Lower leg skin (tissue), 3 donors: ENCODE measurements around the gene ADGB.

Source experiments
- POLR2A ChIP-seq, 2 donors: fragments of 450-650 bp; IDR thresholded peaks; one replicate each; pipeline ENCODE4 v1.6.1; 2016 to 2017; ENCODE audit warnings: antibody characterized with exemption in 2 of 2, mild to moderate bottlenecking in 1 of 2, moderate library complexity in 1 of 2
- TF ChIP-seq, protein P1 (sequence below), 3 donors: fragments of 450-650 bp; IDR thresholded peaks; one replicate each; pipeline ENCODE4 v1.5.1; 2016; ENCODE audit warnings: antibody characterized with exemption in 3 of 3, mild to moderate bottlenecking in 3 of 3, moderate library complexity in 2 of 3

DNA sequence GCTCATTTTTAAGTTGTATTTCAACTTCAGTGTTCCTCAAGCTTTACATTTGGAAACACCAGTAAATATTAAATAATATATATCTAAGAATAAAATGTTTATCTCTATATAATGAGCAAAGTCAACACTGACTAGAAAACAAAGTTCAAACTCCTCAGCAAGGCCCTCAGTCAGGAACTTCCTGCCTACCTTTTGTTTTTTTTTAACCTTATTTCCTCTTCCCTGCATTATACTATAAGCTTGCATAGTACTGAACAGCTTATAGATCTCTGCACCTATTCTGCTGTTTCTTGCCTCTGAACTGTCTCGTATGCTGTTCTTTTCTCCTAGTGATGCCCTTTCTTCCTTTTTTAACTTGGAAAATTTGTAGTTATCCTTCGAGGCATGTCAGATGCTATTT lies 29.6 kb downstream of the ADGB start:
- TF ChIP-seq, protein P1, sequence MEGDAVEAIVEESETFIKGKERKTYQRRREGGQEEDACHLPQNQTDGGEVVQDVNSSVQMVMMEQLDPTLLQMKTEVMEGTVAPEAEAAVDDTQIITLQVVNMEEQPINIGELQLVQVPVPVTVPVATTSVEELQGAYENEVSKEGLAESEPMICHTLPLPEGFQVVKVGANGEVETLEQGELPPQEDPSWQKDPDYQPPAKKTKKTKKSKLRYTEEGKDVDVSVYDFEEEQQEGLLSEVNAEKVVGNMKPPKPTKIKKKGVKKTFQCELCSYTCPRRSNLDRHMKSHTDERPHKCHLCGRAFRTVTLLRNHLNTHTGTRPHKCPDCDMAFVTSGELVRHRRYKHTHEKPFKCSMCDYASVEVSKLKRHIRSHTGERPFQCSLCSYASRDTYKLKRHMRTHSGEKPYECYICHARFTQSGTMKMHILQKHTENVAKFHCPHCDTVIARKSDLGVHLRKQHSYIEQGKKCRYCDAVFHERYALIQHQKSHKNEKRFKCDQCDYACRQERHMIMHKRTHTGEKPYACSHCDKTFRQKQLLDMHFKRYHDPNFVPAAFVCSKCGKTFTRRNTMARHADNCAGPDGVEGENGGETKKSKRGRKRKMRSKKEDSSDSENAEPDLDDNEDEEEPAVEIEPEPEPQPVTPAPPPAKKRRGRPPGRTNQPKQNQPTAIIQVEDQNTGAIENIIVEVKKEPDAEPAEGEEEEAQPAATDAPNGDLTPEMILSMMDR (IDR thresholded peaks at IDR 0.05): no peak
- no peak for TF ChIP-seq POLR2A (IDR thresholded peaks at IDR 0.05)
